Measurements from ENCODE around the gene IL18R1. TPM values are rescaled to one million over a fixed set of nuclear protein-coding genes. Genes with fewer than 3 reads are reported as not detected.
"Not testable (repeated sequence)": the region's sequence is repeated elsewhere in the genome, so short reads cannot be mapped to it uniquely, and the experiment has no call there.

IL18R1 gene
- 1 to 10 TPM in 1 of 2 experiments, under 1 TPM in 1; 0.39 to 1.9 TPM for total RNA-seq
- polyA plus RNA-seq, result 1 to 10 TPM; 1.4 to 6.9 (median 2.0) TPM
- total RNA-seq, result 2.1 to 58.8 (median 4.9) reads per million in 6 experiments

- no peaks in the 10 kb centered on the region for H3K9me3 Mint-ChIP-seq
- no peaks in the 10 kb centered on the region for H3K27me3 Mint-ChIP-seq
- H3K36me3 Mint-ChIP-seq, result no peaks in the 10 kb centered on the region
- ATAC-seq, result peak; percentile 87 to 93
- H3K4me1 Mint-ChIP-seq, result peaks cover 8 to 42% (median 19%) of the 10 kb centered on the region in 4 donors
- peak within 1 kb of the TSS; percentile 85 to 99 (median 92) for H3K27ac Mint-ChIP-seq
- POLR2A ChIA-PET, result interaction anchor here (0.7 to 0.8 kb wide), 2 partner anchors 58 to 63 kb away, joined by 3 read pairs; no protein-coding TSS in a partner anchor
- H3K4me3 Mint-ChIP-seq, result peak within 1 kb of the TSS; percentile 91 to 100 (median 96)
- DNase-seq, result peak; percentile 31 to 75 (median 58)
Observed at GRCh38 chr2:102355526-102356380, at the start of gene IL18R1. IL18R1 (plus strand) TSS chr2:102355796; CDS start chr2:102362661, 6,865 bp downstream.

GRCh38 chr2:102306125-102306524 is 49.5 kb upstream of the IL18R1 start:
- Mint-ChIP-seq H3K27me3 (peaks cover 1 to 26% (median 9%) of the 10 kb centered on the region in 5 donors), H3K9me3 (no peaks in the 10 kb centered on the region), H3K4me3 (no peak overlapping the region), H3K36me3 (no peaks in the 10 kb centered on the region), H3K4me1 (peaks cover 10 to 18% (median 14%) of the 10 kb centered on the region in 4 donors), H3K27ac (no peak overlapping the region)
- POLR2A ChIA-PET, result no interaction called here
- ATAC-seq (no peak), DNase-seq (no peak)

- no peaks in the 10 kb centered on the region for H3K36me3 Mint-ChIP-seq
- H3K4me1 Mint-ChIP-seq, result peaks cover 0 to 2% (median 0%) of the 10 kb centered on the region in 4 donors
- POLR2A ChIA-PET, result no interaction called here
- no peaks in the 10 kb centered on the region for H3K9me3 Mint-ChIP-seq
- DNase-seq (no peak), ATAC-seq (no peak)
- no peak within 1 kb of the TSS for H3K27ac Mint-ChIP-seq
- peaks cover 0 to 16% (median 9%) of the 10 kb centered on the region in 5 donors for H3K27me3 Mint-ChIP-seq
- H3K4me3 Mint-ChIP-seq, result peak within 1 kb of the TSS in 1 of 10 donors; percentile 16
Observed at GRCh38 chr2:102310964-102311640, 44.5 kb upstream of the IL18R1 start, which contains the start of gene IL1RL1. IL1RL1 (plus strand) TSS chr2:102311563; CDS start chr2:102338265, 26,702 bp downstream.

DNA sequence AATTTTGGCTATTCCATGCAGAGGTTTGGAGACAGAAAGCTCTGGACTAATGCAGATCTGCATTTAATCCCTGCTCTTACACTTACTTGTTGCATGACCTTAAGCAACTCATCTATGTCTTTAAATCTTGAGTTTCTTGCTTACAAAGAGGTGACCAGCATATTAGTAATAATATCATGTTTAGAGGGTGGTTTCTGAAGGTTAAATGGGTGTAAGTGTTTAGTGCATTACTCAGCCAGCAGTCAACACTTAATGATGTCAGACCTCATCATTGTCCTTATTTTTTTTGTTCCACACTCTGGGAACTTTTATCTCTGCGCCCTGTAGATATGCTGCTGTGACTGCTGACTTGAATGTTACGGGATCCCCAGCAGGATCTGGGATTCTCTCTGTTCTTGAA is 42.6 kb upstream of the IL18R1 start:
- no peak for ATAC-seq
- POLR2A ChIA-PET, result no interaction called here
- H3K4me1 Mint-ChIP-seq, result peaks cover 0 to 2% (median 0%) of the 10 kb centered on the region in 4 donors
- H3K4me3 Mint-ChIP-seq, result no peak overlapping the region
- no peak overlapping the region for H3K27ac Mint-ChIP-seq
- DNase-seq, result no peak
- no peaks in the 10 kb centered on the region for H3K36me3 Mint-ChIP-seq
- no peaks in the 10 kb centered on the region for H3K9me3 Mint-ChIP-seq
- H3K27me3 Mint-ChIP-seq, result peaks cover 0 to 9% (median 7%) of the 10 kb centered on the region in 5 donors

GRCh38 chr2:102313471-102313870 is 42.1 kb upstream of the IL18R1 start:
- Mint-ChIP-seq H3K27me3 (peaks cover 0 to 9% (median 4%) of the 10 kb centered on the region in 5 donors), H3K27ac (no peak overlapping the region), H3K4me3 (peak overlapping the region in 1 of 10 donors; percentile 39), H3K9me3 (no peaks in the 10 kb centered on the region), H3K36me3 (no peaks in the 10 kb centered on the region), H3K4me1 (peaks cover 0 to 2% (median 0%) of the 10 kb centered on the region in 4 donors)
- no peak for DNase-seq
- ATAC-seq, result no peak
- POLR2A ChIA-PET, result no interaction called here

GRCh38 chr2:102313950-102314349 is 41.6 kb upstream of the IL18R1 start:
- H3K9me3 Mint-ChIP-seq, result no peaks in the 10 kb centered on the region
- ATAC-seq (no peak), DNase-seq (no peak)
- peaks cover 0 to 2% (median 0%) of the 10 kb centered on the region in 4 donors for H3K4me1 Mint-ChIP-seq
- H3K36me3 Mint-ChIP-seq, result no peaks in the 10 kb centered on the region
- peak overlapping the region in 1 of 10 donors; percentile 39 for H3K4me3 Mint-ChIP-seq
- no peak overlapping the region for H3K27ac Mint-ChIP-seq
- H3K27me3 Mint-ChIP-seq, result peaks cover 0 to 9% (median 4%) of the 10 kb centered on the region in 5 donors
- POLR2A ChIA-PET, result no interaction called here

DNA sequence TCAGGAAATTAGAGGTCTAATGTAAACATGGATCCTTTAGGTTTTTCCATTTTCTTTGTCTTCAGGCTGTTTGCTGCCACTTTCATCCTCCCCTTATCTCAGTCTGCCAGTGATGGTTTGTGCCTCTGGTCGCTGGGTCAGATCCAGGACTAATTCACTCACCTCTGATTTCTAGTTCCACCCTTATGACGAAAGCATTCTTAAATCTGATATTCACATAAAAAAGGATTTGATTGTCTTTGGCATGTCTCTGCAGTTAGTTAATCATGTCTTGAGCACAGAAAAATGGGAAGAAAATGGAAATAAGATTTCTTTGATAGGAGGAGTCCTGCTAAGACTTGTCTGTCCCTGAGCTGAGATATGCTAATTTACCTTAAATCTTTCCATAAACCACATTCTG is 39.7 kb upstream of the IL18R1 start:
- no peak overlapping the region for H3K4me3 Mint-ChIP-seq
- peaks cover 0 to 3% (median 1%) of the 10 kb centered on the region in 5 donors for H3K27me3 Mint-ChIP-seq
- no peak for ATAC-seq
- POLR2A ChIA-PET, result no interaction called here
- H3K27ac Mint-ChIP-seq, result no peak overlapping the region
- H3K36me3 Mint-ChIP-seq, result no peaks in the 10 kb centered on the region
- H3K4me1 Mint-ChIP-seq, result peaks cover 0 to 2% (median 0%) of the 10 kb centered on the region in 4 donors
- no peaks in the 10 kb centered on the region for H3K9me3 Mint-ChIP-seq
- no peak for DNase-seq

DNA sequence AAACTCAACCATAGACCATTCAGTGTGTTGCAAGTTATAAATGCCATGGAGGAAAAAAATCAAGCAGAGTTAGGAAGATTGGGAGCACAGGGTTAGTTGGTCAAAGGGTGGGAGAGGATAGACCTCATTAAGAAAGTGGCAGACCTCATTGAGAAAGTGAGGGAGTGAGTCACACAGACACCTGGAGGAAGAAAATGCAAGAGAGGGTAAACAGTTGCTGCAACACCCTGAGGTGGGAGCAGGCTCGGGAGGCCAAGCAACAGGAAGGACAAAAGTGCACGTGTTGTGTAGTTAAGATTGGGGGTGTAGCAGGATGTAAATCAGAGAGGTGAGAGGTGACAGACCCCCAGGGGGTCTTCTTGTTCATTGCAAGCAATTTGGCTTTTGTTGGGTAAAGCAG is 37.9 kb upstream of the IL18R1 start:
- POLR2A ChIA-PET, result no interaction called here
- H3K9me3 Mint-ChIP-seq, result no peaks in the 10 kb centered on the region
- no peak overlapping the region for H3K27ac Mint-ChIP-seq
- no peak overlapping the region for H3K4me3 Mint-ChIP-seq
- no peak for ATAC-seq
- no peaks in the 10 kb centered on the region for H3K36me3 Mint-ChIP-seq
- DNase-seq, result no peak
- H3K27me3 Mint-ChIP-seq, result peaks cover 0 to 1% (median 0%) of the 10 kb centered on the region in 5 donors
- H3K4me1 Mint-ChIP-seq, result no peaks in the 10 kb centered on the region

DNA sequence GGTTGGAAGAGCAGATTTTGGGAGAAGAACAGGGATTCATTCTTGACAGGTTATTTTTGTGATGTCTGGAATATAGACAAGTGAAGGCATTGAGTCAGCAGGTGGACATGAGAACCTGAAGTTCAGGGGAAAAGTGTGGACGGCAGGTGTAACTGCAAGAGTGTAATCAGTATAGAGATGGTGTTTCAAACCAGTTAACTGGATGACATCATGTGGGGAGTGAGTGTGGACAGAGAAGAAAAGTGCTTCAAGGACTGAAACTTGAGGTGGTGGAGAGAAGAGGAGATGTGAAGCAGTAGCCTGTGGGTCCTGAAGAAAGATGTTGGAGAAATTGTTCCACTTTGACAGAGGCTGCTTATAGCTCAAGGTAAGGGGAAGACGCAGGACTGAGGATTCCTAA is 37.2 kb upstream of the IL18R1 start:
- H3K27me3 Mint-ChIP-seq, result no peaks in the 10 kb centered on the region
- no peaks in the 10 kb centered on the region for H3K36me3 Mint-ChIP-seq
- peaks cover 0 to 3% (median 0%) of the 10 kb centered on the region in 9 donors for H3K9me3 Mint-ChIP-seq
- H3K4me3 Mint-ChIP-seq, result no peak overlapping the region
- H3K4me1 Mint-ChIP-seq, result no peaks in the 10 kb centered on the region
- no peak overlapping the region for H3K27ac Mint-ChIP-seq
- ATAC-seq, result no peak
- no peak for DNase-seq
- POLR2A ChIA-PET, result no interaction called here

GRCh38 chr2:102321941-102322719 is 33.5 kb upstream of the IL18R1 start:
- Mint-ChIP-seq H3K27me3 (peaks cover 0 to 2% (median 0%) of the 10 kb centered on the region in 5 donors), H3K4me3 (no peak overlapping the region), H3K4me1 (no peaks in the 10 kb centered on the region), H3K27ac (no peak overlapping the region), H3K36me3 (peaks cover 0 to 6% (median 0%) of the 10 kb centered on the region in 3 donors), H3K9me3 (peaks cover 0 to 4% (median 0%) of the 10 kb centered on the region in 9 donors)
- DNase-seq, result no peak
- ATAC-seq, result no peak
- POLR2A ChIA-PET, result no interaction called here

DNA sequence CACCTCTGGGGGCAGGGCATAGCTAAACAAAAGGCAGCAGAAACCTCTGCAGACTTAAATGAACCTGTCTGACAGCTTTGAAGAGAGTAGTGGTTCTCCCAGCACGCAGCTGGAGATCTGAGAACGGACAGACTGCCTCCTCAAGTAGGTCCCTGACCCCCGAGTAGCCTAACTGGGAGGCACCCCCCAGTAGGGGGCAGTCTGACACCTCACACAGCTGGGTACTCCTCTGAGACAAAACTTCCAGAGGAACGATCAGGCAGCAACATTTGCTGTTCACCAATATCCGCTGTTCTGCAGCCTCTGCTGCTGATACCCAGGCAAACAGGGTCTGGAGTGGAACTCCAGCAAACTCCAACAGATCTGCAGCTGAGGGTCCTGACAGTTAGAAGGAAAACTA is 30.7 kb upstream of the IL18R1 start:
- H3K9me3 Mint-ChIP-seq, POLR2A ChIA-PET, H3K4me1 Mint-ChIP-seq, H3K27me3 Mint-ChIP-seq, H3K36me3 Mint-ChIP-seq, H3K4me3 Mint-ChIP-seq, H3K27ac Mint-ChIP-seq, ATAC-seq: not testable (repeated sequence)
- peak in 1 of 10 donors; percentile 21 for DNase-seq

- no peaks in the 10 kb centered on the region for H3K4me1 Mint-ChIP-seq
- H3K27ac Mint-ChIP-seq, result no peak overlapping the region
- DNase-seq (no peak), ATAC-seq (no peak)
- POLR2A ChIA-PET, result no interaction called here
- H3K27me3 Mint-ChIP-seq, result peaks cover 0 to 9% (median 0%) of the 10 kb centered on the region in 5 donors
- peaks cover 0 to 1% (median 0%) of the 10 kb centered on the region in 3 donors for H3K36me3 Mint-ChIP-seq
- no peak overlapping the region for H3K4me3 Mint-ChIP-seq
- H3K9me3 Mint-ChIP-seq, result peaks cover 0 to 5% (median 0%) of the 10 kb centered on the region in 9 donors
Observed at GRCh38 chr2:102331311-102331980, 24.1 kb upstream of the IL18R1 start.
